Activated CD8-positive, alpha-beta T cell treated with anti-CD3 and anti-CD28 coated beads for 36 hours (primary cell): ENCODE measurements around the gene ABCC5. TPM values are rescaled to one million over a fixed set of nuclear protein-coding genes. Genes with fewer than 3 reads are reported as not detected.
"Not testable (repeated sequence)": the region's sequence is repeated elsewhere in the genome, so short reads cannot be mapped to it uniquely, and the experiment has no call there.

Experiments
- ATAC-seq: fragments of 200-7000 bp; cut with Tn5 transposase; one replicate; pipeline ENCODE4 v1.10.0; 2021; ENCODE audit warnings: mild to moderate bottlenecking, moderate library complexity
- CTCF ChIA-PET: fragments of 350-600 bp; sonication (Branson Sonifier 250); formaldehyde crosslinking; loops from one replicate; lab custom pipeline; 2021; ENCODE audit warnings: antibody characterized with exemption; lab: Charles Lee
- POLR2A ChIA-PET: fragments of 350-600 bp; sonication (Branson Sonifier 250); formaldehyde crosslinking; loops from one replicate; lab custom pipeline; 2021; ENCODE audit warnings: antibody characterized with exemption; lab: Charles Lee
- DNase-seq: peaks from one replicate; pipeline ENCODE4 v3.0.0-alpha.2; 2020
- H3K27ac Mint-ChIP-seq: one replicate; pipeline ENCODE4 v1.8.0; 2021; ENCODE audit warnings: mild to moderate bottlenecking, mixed read lengths
- H3K27me3 Mint-ChIP-seq: one replicate; pipeline ENCODE4 v1.8.0; 2021; ENCODE audit warnings: mixed read lengths
- H3K36me3 Mint-ChIP-seq: one replicate; pipeline ENCODE4 v1.8.0; 2021; ENCODE audit warnings: low read depth, mixed read lengths
- H3K4me1 Mint-ChIP-seq: one replicate; pipeline ENCODE4 v1.8.0; 2021; ENCODE audit warnings: low read depth, mixed read lengths
- H3K4me3 Mint-ChIP-seq: one replicate; pipeline ENCODE4 v1.8.0; 2021; ENCODE audit warnings: mild to moderate bottlenecking, moderate library complexity, mixed read lengths
- H3K9me3 Mint-ChIP-seq: one replicate; pipeline ENCODE4 v1.8.0; 2021; ENCODE audit warnings: mixed read lengths
- intact Hi-C: fragments of 100-400 bp; cut with micrococcal nuclease; formaldehyde crosslinking; loops from one replicate; pipeline ENCODE4 v1.10.0; 2022
- total RNA-seq, 2 experiments: library from RNA; stranded (reverse); gene quantifications; one replicate each; pipeline ENCODE4 v1.2.3, GENCODE V29; 2021
- TF ChIP-seq, protein P1 (sequence below): fragments of 200-600 bp; IDR thresholded peaks from one replicate; pipeline ENCODE4 v1.8.0; 2022; ENCODE audit warnings: antibody characterized with exemption, mild to moderate bottlenecking

ABCC5 gene
- total RNA-seq, 2 experiments from 2014 or later, result 16.2 to 17.7 TPM

DNA sequence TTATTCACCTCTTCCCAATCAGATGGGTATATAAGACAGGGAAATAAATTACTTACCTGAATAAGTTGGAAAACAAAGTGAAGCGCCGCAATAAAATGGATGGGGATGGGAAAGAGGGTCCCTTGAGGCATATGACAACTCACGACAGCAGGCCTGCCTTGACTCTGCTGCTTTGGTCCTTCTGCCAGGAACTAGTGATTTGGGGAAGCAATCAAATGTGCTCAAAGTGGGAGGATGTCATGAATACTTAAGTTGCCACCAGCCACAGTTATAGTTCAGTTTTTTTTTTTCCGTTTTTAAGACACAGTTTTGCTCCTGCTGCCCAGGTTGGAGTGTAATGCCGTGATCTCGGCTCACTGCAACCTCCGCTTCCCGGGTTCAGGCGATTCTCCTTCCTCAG, 137.6 kb downstream of the ABCC5 start:
- peaks cover 21% of the 10 kb centered on the region for H3K36me3 Mint-ChIP-seq
- CTCF ChIA-PET, result interaction anchor here (1.0 kb wide), 1 partner anchor 54 kb away, joined by 3 read pairs; the partner anchor contains the start of gene MAP6D1
- ATAC-seq (no peak), DNase-seq (no peak)
- TF ChIP-seq, protein P1, sequence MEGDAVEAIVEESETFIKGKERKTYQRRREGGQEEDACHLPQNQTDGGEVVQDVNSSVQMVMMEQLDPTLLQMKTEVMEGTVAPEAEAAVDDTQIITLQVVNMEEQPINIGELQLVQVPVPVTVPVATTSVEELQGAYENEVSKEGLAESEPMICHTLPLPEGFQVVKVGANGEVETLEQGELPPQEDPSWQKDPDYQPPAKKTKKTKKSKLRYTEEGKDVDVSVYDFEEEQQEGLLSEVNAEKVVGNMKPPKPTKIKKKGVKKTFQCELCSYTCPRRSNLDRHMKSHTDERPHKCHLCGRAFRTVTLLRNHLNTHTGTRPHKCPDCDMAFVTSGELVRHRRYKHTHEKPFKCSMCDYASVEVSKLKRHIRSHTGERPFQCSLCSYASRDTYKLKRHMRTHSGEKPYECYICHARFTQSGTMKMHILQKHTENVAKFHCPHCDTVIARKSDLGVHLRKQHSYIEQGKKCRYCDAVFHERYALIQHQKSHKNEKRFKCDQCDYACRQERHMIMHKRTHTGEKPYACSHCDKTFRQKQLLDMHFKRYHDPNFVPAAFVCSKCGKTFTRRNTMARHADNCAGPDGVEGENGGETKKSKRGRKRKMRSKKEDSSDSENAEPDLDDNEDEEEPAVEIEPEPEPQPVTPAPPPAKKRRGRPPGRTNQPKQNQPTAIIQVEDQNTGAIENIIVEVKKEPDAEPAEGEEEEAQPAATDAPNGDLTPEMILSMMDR, result no peak
- no peak overlapping the region for H3K27ac Mint-ChIP-seq
- POLR2A ChIA-PET, result no interaction called here
- no peak overlapping the region for H3K4me3 Mint-ChIP-seq
- H3K9me3 Mint-ChIP-seq, result no peaks in the 10 kb centered on the region
- no peaks in the 10 kb centered on the region for H3K27me3 Mint-ChIP-seq
- H3K4me1 Mint-ChIP-seq, result peaks cover 45% of the 10 kb centered on the region
- intact Hi-C loops, result loop anchor here (10.0 kb wide), 1 partner anchor 415 kb away; no protein-coding TSS in a partner anchor

DNA sequence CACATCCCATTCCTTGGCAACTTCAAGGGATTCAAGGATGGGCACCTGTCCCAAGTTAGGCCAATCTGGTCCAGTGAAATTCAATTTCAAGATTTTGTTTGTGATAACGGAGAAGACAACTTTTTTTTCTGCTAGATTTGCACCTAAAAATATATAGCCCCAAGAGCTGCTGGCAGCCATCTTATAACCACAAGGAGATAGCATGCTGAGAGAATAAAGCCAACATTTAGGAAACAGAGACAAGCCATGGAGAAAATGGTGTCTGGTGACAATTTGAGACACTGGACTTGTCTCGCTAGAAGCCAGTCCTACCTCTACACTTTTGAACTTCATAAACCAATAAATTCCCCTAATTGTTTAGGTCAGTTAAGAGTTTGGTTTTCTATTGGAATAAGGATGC, 138.4 kb downstream of the ABCC5 start:
- H3K27ac Mint-ChIP-seq, result no peak overlapping the region
- no peaks in the 10 kb centered on the region for H3K27me3 Mint-ChIP-seq
- intact Hi-C loops, result no loop called here
- H3K4me3 Mint-ChIP-seq, result no peak overlapping the region
- peaks cover 44% of the 10 kb centered on the region for H3K4me1 Mint-ChIP-seq
- ChIA-PET POLR2A (no interaction called here), CTCF (interaction anchor here (1.0 kb wide), 1 partner anchor 54 kb away, joined by 3 read pairs; the partner anchor contains the start of gene MAP6D1)
- H3K36me3 Mint-ChIP-seq, result peaks cover 21% of the 10 kb centered on the region
- TF ChIP-seq, protein P1, result no peak
- H3K9me3 Mint-ChIP-seq, result no peaks in the 10 kb centered on the region
- DNase-seq (no peak), ATAC-seq (no peak)

DNA sequence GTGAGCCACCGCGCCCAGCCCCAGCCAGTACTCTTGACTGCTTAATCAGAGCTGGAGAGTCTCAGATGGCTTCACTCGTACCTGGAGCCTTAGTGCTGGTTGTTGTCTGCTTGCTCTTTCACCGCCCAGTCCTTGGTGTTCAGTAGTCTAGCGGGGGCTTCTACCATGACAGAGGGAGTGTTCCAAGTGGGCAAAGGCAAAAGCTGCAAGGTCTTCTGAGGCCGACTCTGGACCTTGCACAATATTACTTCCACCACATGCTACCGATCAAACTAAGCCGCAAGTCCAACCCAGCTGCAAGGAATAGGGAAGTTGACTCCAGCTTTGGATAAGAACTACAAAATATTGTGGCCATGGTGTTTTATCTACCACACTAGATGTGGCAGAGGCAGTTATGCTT, 139.6 kb downstream of the ABCC5 start:
- ChIA-PET CTCF (interaction anchor here (0.6 kb wide), 1 partner anchor 27 kb away, joined by 3 read pairs; no protein-coding TSS in a partner anchor), POLR2A (no interaction called here)
- TF ChIP-seq, protein P1, result no peak
- peaks cover 42% of the 10 kb centered on the region for H3K4me1 Mint-ChIP-seq
- H3K27me3 Mint-ChIP-seq, result no peaks in the 10 kb centered on the region
- ATAC-seq (no peak), DNase-seq (no peak)
- peaks cover 14% of the 10 kb centered on the region for H3K36me3 Mint-ChIP-seq
- intact Hi-C loops, result no loop called here
- H3K9me3 Mint-ChIP-seq, result no peaks in the 10 kb centered on the region
- H3K27ac Mint-ChIP-seq, result no peak overlapping the region
- H3K4me3 Mint-ChIP-seq, result no peak overlapping the region

DNA sequence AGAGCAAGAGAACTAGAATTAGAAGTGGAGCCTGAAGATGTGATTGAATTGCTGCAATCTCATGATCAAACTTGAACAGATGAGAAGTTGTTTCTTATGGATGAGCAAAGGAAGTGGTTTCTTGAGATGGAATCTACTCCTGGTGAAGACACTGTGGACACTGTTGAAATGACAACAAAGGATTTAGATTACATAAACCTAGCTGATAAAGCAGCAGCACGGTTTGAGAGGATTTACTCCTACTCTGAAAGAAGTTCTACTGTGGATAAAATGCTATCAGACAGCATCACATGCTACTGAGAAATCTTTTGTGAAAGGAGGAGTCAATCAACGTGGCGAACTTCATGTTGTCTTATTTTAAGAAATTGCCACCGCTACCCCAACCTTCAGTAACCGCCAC, 140.5 kb downstream of the ABCC5 start:
- POLR2A ChIA-PET, H3K4me3 Mint-ChIP-seq, DNase-seq, H3K27me3 Mint-ChIP-seq, H3K9me3 Mint-ChIP-seq, ATAC-seq, CTCF ChIA-PET, intact Hi-C loops: not testable (repeated sequence)
- Mint-ChIP-seq H3K4me1 (peaks cover 39% of the 10 kb centered on the region), H3K36me3 (peaks cover 17% of the 10 kb centered on the region), H3K27ac (peak overlapping the region; percentile 55)

DNA sequence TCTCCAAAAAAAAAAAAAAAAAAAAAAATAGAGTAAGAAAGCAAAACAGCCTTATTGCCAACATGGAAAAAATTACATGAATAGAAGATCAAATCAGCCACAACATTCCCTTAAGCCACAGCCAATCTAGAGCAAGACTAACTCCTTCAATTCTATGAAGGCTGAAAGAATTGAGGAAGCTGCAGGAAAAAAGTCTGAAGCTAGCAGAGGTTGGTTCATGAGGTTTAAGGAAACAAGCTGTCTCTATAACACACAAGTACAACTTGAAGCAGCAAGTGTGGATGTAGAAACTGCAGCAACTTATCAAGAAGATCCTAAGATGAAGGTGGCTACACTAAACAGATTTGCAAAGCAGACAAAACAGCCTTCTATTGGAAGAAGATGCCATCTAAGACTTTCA, 142.3 kb downstream of the ABCC5 start:
- Mint-ChIP-seq H3K27ac (no peak overlapping the region), H3K4me3 (no peak overlapping the region), H3K27me3 (no peaks in the 10 kb centered on the region), H3K4me1 (peaks cover 48% of the 10 kb centered on the region), H3K36me3 (peaks cover 19% of the 10 kb centered on the region), H3K9me3 (no peaks in the 10 kb centered on the region)
- TF ChIP-seq, protein P1, result no peak
- ATAC-seq (no peak), DNase-seq (no peak)
- ChIA-PET POLR2A (no interaction called here), CTCF (interaction anchor here (0.9 to 3.8 kb wide), 3 partner anchors 9 to 20 kb away, joined by 4 to 28 read pairs (median 5); partner anchors contain the start of gene PARL)
- intact Hi-C loops, result no loop called here
